Endometrial microvascular endothelial cells (primary cell): Measurements from ENCODE around the gene ZNF823. TPM values are rescaled to one million over a fixed set of nuclear protein-coding genes. Genes with fewer than 3 reads are reported as not detected.
"Not testable (repeated sequence)": the region's sequence is repeated elsewhere in the genome, so short reads cannot be mapped to it uniquely, and the experiment has no call there.

Experiments used
- in situ Hi-C: cut with HindIII; loops from 2 replicates; pipeline ENCODE4 v1.10.0; 2017; ENCODE audit warnings: low sequenced_read_pairs, low pct_unique_long_range_greater_than_20kb; ENCODE audit errors: inconsistent ontology term
- total RNA-seq: library from RNA; depleted of rRNA; stranded (reverse); fragments of >200 nt; gene quantifications from one replicate; pipeline ENCODE4 v1.2.3, GENCODE V29; 2015; ENCODE audit errors: inconsistent ontology term

ZNF823 gene
- total RNA-seq, 1 donor from 2014 or later, result 4.9 TPM

DNA sequence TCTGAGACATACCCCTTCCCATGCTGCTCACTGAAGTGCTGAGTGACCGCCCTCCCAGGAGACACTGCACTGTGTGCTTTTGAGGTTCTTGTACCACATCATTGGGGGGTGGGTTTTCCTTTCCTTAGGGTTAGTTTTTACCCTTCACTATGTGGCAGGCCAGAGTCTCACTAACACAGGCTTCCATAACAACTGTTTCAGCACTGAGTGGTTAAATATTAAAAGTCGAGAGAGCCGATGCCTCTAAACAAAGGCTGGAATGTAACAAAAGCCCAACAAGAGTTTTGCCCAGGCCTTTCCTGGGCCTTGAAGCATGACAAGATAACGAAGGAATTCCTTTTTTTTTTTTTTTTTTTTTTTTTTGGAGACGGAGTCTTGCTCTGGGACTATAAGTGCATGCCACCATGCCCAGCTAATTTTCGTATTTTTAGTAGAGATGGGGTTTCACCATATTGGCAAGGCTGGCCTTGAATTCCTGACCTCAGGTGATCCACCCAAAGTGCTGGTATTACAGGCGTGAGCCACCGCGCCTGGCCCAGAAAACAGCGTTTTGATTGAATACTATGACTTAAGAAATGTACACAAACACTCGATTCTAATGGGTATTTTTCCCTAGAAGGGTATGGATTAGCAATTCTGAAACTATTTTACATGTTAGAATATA lies 46.5 kb downstream of the ZNF823 start:
- in situ Hi-C loops, result no loop called here

DNA sequence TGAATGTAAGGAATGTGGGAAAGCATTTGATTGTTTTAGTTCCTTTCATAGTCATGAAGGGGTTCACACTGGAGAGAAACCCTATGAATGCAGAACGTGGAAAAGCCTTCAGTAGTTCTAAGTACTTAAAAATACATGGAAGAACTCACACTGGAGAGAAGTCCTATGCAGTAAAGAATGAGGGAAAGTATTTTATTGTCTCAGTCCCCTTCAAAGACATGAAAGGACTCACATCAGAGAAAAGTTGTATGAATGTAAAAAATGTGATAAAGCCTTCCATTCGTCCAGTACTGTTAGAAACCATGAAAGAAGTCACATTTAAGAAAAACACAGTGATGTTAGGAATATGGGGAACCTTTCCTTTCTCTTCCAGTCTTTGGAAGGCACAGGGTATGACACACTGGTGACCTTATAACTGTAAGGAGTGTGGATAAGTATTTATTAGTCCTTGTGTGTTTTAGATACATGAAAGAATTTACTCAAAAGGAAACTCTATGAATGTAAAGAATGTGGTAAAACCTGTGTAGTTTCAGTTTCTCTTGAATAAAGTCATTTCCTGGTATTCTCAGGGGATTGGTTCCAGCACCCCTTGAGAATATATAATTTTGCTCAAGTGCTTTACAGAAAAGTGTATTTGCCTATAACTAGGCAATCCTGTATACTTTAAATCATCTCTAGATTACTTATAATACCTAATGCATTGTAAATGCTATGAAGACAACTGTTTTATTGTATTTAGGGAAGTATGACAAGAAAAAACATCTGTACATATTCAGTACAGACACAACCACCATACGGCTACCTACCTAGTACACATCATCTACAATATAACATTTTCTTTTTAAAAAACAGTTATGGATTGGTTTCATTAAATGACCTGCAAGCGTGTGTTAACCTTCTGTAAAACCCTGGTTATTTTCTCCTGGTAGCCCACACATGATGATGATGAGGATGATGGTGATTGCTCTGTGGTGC lies 52.8 kb downstream of the ZNF823 start:
- in situ Hi-C loops, result no loop called here

DNA sequence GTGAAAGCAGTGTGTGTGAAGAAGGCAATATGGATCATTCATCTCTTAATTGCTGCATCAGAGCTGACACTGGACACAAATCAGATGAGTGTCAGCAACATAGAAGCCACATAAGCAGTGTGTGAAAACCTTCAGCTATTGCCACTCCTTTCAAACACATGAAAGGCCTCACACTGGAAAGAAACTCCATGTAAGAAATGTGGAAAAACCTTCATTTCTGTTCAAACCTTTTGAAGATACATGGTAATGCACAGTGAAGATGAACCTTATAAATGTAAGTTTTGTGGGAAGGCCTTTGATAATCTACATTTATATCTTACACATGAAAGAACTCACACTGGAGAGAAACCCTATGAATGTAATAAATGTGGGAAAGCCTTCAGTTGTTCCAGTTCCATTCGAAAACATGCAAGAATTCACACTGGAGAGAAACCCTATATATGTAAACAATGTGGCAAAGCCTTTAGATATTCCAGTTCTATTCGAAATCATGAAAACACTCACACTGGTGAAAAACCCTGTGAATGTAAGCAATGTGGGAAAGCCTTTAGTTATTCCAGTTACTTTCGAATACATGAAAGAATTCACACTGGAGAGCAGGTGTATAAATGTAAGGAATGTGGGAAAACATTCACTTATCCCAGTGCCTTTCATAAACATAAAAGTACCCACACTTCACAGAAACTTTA lies 53.6 kb downstream of the ZNF823 start:
- in situ Hi-C loops, result no loop called here

DNA sequence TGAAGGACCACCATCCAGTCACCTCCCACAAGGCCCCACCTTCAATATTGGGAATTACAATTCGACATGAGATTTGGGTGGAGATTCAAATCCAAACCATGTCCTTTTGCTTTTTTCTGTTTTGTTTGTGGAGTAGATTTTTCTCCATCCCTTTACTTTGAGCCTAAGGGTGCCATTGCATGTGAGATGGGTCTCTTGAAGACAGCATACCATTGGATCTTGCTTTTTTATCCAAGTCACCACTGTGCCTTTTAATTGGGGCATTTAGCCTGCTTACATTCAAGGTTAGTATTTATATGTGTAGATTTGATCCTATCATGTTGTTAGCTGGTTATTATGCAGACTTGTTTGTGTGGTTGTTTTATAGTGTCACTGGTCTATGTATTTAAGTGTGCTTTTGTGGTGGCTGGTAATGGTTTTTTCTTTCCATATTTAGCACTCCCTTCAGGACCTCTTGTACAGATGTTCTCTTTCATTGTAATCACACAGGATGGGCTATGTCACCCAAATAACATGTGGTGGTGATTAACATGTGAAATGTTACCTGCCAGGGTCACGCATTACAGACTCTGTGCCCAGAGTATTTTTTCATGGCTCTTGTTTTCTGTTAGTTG lies 58.0 kb downstream of the ZNF823 start:
- in situ Hi-C loops, result no loop called here

DNA sequence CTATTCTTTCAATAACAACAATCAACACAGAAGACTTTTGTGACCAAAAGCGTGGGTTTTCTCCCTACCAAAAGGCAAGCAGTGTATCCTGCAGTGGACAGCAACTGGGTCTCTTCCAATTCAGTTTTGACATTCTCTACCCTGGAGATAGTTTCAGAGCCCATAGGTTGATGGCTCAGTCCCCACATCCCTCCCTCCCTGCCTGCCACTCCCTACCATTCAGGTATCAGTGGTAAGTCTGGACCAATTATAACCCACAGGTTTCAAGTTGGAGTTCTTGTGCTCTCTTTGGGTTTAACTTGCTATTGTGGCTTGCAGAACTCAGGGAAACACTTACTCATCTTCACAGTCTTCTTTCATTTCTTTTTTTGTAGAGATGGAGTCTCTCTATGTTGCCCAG lies 60.2 kb downstream of the ZNF823 start:
- in situ Hi-C loops, result no loop called here

DNA sequence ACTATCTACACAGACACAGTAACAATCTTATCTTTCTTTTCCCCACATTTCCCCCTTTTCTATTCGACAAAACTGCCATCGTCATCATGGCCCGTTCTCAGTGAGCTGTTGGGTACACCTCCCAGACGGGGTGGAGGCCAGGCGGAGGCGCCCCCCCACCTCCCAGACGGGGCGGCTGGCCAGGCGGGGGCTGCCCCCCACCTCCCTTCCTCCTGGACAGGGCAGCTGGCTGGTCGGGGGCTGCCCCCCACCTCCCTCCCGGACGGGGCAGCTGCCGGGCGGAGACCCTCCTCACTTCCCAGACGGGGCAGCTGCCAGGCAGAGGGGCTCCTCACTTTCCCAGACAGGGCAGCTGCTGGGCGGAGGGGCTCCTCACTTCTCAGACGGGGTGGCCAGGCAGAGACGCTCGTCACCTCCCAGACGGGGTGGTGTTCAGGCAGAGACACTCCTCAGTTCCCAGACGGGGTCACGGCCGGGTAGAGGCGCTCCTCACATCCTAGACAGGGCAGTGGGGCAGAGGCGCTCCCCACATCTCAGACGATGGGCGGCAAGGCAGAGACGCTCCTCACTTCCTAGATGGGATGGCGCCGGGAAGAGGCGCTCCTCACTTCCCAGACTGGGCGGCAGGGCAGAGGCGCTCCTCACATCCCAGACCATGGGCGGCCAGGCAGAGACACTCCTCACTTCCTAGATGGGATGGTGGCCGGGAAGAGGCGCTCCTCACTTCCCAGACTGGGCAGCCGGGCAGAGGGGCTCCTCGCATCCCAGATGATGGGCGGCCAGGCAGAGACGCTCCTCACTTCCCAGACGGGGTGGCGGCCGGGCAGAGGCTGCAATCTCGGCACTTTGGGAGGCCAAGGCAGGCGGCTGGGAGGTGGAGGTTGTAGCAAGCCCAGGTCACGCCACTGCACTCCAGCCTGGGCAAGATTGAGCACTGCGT lies 61.8 kb downstream of the ZNF823 start:
- in situ Hi-C loops, result not testable (repeated sequence)

DNA sequence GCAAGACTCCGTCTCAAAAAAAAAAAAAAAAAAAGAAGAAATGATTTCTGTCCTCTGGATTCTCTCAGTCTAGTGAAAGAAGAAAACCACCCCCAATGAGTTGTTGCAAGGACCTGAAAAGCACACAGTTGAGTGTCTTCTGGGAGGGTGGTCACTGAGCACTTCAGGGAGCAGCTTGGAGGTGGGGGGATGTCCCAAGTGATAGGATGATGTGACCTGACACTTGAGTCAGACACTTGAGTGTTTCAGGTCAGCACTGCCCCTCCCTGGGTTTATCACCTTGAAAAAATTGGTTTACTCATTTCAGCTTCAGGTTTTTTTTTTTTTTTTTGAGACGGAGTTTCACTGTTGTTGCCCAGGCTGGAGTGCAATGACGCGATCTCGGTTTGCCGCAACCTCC lies 63.2 kb downstream of the ZNF823 start:
- in situ Hi-C loops, result no loop called here

DNA sequence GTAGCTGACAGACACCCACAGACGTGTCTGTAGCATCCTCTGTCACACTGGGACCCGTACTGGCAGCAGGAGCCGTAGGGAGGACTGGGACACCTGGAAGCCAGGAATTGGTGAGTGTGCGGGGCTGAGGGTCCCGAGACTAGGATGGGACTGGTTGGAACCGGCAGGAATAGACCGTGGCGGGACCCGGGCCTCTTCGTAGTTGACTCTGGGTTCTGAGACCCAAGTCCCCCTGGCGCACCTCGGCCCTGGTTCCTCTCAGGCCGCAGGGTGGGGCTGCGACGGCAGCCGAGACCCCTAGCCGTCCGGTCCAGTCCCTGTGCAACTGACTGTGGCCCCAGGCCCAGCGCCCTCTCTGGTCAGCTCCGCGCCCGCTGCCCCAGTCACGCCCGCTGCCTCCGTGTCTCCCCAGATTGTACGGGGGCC lies 64.7 kb downstream of the ZNF823 start:
- in situ Hi-C loops, result no loop called here

DNA sequence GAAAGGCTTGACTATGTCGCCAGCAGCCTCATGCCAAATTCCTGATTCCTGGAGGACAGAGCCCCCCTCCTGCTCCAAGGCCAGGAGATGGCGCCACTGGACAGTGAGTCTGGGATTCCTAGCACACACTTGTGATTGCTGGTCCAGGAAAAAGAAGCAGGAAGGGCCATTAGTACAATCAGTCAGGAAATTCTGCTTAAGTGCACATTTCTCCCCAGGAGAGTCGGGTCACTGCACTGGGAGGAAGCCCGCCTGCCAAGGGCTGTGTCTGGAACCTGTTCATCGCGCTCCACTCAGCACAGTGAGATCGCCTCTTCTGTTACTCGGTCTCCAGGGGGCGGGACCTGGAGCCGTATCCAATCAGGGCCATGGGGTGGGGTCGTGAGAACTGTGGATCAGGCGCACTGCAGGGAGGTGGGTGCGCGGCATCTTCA lies 65.1 kb downstream of the ZNF823 start:
- in situ Hi-C loops, result no loop called here

Other genes with a start within 250 kb of the ZNF823 start
- gene ZNF653, start 233.1 kb downstream of the ZNF823 start, total RNA-seq, result 4.6 TPM
- 53.1 TPM for gene ECSIT, start 209.8 kb downstream of the ZNF823 start, total RNA-seq
- 0.46 TPM for gene CNN1, start 200.1 kb downstream of the ZNF823 start, total RNA-seq
- 35.2 TPM for gene ELOF1, start 179.7 kb downstream of the ZNF823 start, total RNA-seq
- gene ACP5, start 161.3 kb downstream of the ZNF823 start, total RNA-seq, result not detected
- gene ZNF627, start 141.5 kb downstream of the ZNF823 start, total RNA-seq, result 8.2 TPM
- 1.3 TPM for gene ZNF441, start 28.1 kb upstream of the ZNF823 start, total RNA-seq
- gene ZNF491, start 59.6 kb upstream of the ZNF823 start, total RNA-seq, result 0.09 TPM
- 4.2 TPM for gene ZNF440, start 75.3 kb upstream of the ZNF823 start, total RNA-seq
- gene ZNF439, start 109.8 kb upstream of the ZNF823 start, total RNA-seq, result 0.09 TPM
- gene ZNF69, start 148.8 kb upstream of the ZNF823 start, total RNA-seq, result 3.3 TPM
- 2.2 TPM for gene ZNF700, start 186.2 kb upstream of the ZNF823 start, total RNA-seq
- 1.5 TPM for gene ZNF763, start 226.1 kb upstream of the ZNF823 start, total RNA-seq